PC-9 (cell line): ENCODE data around the gene HS6ST1.

ENCODE experiments used
- CTCF ChIP-seq: fragments of 200-600 bp; sonication (generic); conservative IDR thresholded peaks from 2 replicates; pipeline ENCODE4 v1.6.1; 2017; ENCODE audit warnings: mixed run types, antibody characterized with exemption, mild to moderate bottlenecking, moderate library complexity
- EZH2 ChIP-seq: fragments of 200-600 bp; sonication (generic); IDR thresholded peaks from 2 replicates; pipeline ENCODE4 v1.8.0; 2017; ENCODE audit warnings: antibody characterized with exemption, low read depth

DNA sequence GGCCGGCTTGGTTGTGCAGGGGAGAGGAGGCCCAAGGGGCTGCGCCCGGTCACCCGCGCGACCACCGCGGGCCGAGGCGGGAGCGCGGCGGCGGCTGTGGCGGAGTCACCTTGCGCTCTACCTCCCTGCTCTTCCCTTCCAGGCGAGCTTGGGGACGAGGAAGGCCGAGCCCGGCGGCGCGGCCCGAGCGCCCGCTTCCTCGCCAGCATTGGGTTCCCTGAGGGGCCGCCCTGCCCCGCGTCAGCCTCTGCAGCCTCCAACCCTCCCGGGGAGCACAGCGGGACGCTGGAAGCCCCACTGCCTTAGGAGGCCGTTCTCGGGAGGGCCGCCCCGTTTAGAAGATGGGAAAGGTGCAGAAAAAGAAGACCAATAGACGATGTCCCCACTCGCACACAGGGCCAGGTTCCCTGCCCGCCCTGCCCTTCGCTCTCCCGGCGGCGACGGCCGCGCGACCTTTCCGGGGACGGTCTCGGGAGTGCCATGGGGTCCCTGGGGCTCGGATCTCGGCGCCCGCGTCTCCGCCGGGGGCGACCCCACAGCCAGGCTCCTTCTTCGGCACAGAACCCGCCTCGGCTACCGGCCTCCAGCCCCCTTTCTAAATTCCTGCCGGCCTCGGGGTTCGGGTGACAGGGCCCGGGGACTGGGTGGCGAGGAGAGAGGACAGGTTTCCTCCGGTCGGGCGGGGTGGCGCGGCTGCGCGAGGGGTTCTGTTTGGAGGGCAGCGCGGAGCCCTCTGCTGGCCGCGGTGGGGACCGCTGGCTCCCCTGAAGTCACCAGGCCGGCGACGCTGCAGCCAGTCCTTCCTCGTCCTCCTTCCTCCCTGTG is 85.5 kb downstream of the HS6ST1 start:
- peak; percentile 95 for TF ChIP-seq CTCF
- no peak for TF ChIP-seq EZH2
